NCI-H446 treated with DMSO at 0.1 percent for 48 hours (cell line): Measurements from ENCODE around the gene PACSIN3.
"Not testable (repeated sequence)": the region's sequence is repeated elsewhere in the genome, so short reads cannot be mapped to it uniquely, and the experiment has no call there.

ENCODE experiments used
- DNase-seq: peaks from one replicate; lab custom pipeline; 2025; lab: John Stamatoyannopoulos, UW

The PACSIN3 gene

GRCh38 chr11:47192111-47192510 lies 5.9 kb upstream of the PACSIN3 start:
- no peak for DNase-seq

DNA sequence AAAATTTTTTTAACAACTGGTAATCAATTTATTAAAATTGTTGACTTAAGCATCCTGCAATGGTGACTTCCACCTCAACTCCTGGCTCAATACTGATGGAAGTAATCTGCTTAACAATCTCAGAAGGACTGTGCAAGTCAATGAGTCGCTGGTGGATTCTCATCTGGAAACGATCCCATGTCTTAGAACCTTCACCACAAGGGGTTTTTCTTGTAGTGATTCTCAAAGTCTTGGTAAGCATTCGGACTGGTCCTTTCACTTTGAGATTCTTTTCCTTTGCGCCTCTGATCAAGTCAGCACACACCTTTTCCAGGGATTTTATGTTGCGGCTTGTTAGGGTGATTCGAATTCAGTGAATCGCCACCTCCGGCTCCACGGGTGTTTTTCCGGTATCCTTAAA lies 4.9 kb upstream of the PACSIN3 start:
- not testable (repeated sequence) for DNase-seq

- DNase-seq: no peak
Measured at GRCh38 chr11:47189100-47189834, 3.0 kb upstream of the PACSIN3 start.

DNA sequence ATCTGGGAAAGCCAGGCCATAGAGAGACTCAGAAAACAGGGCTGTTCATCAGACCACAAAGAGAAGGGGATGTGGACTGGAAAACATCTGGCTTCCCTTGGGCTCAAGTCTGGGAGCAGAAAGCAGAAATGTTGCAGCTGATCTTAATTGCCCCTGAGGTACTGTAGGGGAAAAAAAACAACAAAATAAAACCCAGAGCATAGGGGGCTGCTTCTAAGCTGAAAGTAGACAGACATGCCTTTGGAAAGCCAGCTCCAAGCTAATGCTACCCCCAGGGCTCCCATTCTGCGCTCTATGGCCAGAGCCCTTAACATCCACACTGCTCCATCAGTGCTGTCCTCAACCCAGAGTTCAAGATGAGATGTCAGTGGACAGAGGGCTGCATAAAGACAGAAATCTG lies 2.0 kb upstream of the PACSIN3 start:
- no peak for DNase-seq

GRCh38 chr11:47187723-47188122 lies 1.5 kb upstream of the PACSIN3 start:
- no peak for DNase-seq

DNA sequence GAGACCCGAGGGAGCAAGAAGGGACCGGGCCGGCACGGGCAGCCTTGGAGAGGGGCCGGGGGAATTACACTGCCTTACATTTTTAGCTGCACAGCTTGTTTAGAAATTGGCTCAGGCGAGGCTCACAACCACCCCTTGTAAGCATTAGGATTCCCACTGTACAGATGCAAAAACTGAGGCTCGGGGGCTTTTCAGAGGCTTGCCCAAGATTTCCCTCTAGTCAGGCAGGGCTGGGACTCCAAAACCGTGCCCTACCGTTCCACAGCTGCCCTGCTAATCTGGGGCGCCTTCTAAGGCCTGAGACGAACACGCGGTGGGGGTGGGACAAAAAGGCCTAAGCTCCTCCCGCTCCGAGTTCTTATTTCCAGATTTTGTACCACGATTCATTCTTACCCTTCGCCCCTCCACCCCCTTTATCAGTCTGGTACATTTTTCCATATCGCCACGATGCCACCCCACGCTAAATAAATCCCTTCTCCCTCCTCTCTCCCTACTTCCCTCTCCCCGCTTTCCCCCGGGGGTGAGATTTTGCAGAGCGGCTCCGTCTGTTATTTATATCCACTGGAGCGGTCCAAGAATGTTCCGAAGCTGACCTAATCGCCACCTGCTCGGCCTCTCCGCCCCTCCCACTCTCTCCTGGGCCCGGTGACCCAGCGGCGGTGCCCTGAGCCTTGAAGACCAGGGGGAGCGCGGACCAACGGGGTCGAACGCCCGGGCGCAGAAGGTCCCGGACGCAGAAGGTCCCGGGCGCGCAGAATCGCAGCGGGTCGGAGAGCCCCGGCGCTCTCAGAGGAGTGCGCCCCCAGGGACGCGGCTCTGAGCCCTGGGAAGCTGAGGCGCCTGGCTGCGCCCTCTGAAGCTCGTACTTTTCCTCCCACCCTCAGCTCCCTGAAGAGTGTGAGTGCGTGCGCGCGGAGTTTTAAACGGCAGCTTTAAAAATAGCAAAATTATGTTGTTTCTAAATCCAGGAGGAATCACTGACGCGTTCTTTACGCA lies 764 bp upstream of the PACSIN3 start:
- no peak for DNase-seq

DNA sequence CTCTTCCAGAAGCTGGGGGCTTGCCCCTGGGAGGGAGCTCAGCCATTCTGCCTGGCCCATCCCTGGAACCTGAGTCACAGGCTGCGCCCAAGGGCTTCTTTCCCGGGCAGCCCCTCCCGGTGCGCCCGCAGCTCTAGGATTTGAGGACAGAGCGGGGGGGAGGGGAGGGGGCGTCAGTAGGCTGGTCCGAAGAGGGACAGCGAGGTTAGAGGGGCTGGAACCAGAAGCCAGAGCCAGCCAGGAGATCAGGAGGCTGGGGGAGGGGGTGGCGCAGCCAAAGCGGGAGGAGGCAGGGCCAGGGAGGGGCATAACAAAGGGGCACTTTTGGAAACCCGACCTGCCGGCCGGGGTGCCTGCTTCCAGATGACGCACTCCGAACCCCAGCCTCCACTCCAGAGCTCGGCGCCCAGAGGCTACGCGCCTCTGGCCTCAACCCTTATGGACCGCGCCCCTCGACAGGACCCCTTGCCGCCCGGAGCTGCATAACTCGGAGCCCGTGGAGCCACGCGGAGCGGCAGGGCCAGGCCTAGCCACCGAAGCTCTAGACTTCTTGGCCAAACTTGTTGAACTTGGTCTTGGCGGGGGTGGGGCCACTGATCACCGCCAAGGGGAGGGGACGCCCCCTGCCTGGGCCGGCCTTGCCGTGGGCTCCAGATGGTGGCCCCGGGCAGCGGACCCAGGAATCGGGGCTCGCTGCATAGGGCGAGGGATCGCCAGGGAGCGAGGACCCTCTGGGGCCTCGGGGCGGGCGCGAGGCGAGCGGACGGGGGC lies 744 bp downstream of the PACSIN3 start:
- DNase-seq: no peak

DNA sequence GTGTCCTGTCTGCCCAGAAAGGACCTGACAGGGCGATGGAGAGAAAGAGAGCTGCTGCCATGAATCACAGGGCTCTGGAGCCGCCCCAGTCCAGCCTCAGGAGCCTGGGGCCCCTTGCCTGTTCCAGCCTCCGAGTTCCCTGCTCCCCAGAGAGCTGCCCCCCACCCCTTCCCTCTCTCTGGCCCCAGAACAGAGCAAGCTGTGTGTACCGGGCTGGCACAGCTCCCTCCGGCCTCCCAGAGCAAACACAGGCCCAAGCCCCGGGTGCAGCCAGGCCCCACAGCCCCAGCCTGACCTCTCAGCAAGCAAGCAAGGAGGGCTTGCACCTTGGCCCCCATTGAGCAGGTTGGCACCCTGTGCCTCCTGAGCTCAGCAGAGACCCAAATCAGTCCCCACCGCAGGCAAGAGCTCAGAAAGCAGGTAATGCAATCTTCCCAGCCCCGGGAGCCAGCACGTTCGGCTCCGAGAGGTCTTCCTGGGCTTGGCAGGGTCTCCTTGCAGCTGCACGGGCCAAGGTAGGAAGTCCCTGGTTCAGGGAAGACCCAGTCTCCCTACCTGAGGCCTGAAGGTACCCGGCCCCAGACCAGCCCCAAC lies 1.4 kb downstream of the PACSIN3 start:
- DNase-seq: no peak

DNA sequence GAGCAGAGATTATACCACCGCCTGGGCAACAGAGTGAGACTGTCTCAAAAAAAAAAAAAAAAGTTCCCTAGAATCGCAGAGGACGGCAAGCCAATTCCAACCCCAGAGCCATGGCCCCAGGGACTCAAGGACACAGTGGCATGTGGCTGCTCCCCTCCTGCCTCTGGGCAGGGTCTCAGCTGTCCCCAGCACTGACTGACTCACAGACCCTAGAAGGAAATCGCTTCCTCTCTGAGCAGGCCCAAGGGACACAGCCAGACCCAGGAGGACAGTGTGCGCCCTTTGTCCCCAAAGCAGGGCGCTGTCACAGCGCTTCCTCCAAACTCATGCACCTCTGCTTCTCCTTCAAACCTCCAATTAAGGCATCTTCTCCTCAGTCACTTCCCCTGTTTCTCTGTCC lies 2.3 kb downstream of the PACSIN3 start:
- DNase-seq: no peak

- no peak for DNase-seq
Measured at GRCh38 chr11:47183031-47183856, 3.0 kb downstream of the PACSIN3 start.

GRCh38 chr11:47182380-47182779 lies 3.9 kb downstream of the PACSIN3 start:
- no peak for DNase-seq

GRCh38 chr11:47181271-47181670 lies 5.0 kb downstream of the PACSIN3 start:
- DNase-seq: no peak

GRCh38 chr11:47180006-47180787 lies 6.0 kb downstream of the PACSIN3 start:
- DNase-seq: no peak

DNA sequence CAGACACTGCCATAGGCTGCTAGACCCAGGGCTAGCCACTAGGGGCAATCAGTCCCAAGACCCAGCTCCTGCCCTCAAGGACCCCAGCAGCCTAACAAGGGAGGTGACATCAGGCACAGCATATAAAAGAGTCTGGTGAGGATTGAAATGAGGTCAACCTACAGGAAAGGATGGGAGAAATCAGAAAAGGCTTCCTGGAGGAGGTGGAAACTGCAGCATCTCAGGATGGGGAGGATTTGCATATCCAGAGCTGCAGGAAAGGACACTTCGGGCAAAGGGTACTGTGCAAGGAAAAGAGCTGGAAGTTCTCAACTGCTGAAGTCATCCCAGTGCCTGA lies 6.6 kb downstream of the PACSIN3 start:
- DNase-seq: no peak

DNA sequence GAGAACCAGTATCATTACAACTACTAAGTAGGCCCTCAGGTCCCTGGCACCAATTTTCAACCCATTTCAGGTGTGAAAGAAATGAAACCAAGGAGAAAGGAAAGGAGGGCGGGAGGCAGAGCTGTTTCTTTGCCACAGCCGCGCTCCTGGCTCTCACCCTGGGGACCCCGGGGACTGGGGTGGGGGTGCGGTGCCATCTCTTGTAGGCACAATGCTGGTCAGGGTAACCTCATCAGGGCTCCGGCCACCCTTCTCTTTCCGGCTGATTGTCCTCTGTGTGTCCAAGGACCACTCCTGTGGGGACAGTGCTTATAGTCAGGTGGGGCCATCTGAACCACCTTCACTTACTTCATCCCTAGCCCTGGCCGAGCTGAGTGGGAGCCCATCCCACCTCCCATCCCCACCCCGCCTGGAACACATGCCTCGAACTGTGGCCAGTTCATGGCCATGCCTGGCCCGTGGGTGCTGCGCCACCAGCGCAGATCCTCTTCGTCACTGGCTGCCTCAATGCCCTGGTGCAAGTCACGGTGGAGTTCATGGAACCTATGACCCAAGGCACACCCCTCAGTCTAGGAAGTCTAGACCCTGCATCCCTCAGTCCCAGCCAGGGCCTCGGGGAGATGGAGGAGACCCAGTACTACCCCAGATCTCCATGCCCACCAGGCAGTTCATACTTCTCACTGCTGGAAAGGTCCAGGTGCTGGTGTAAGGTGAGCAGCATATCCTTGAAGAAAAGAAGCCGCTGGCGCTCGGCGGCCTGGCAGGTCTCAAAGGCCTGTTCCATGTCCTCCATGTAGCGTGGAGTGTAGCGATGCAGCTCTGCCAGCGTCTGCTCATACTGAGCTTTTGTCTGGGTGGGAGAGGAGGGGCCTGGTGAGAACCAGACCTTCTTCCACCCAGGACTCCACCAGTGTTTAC lies 7.2 kb downstream of the PACSIN3 start:
- no peak for DNase-seq

DNA sequence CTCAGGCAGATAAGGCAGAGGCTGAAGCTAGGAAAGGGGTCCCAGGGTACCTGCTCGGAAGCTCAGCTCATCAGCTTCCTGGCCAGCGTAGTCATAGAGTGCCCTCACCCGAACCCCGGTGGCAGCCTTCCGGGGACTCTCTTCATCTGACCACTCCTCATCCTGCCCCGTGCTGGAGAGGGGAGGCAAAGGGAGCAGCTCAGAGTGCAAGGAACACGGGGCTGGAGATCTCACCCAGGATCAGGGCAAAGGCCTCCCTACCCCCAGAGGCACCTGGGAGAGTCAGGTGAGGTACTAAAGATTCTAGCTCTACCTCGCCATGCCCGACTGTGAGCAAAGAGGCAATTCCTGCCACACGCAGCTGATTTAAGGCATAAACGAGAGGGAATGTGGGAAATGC lies 7.9 kb downstream of the PACSIN3 start:
- DNase-seq: no peak

- DNase-seq: no peak
Measured at GRCh38 chr11:47177846-47178245, 8.4 kb downstream of the PACSIN3 start.

DNA sequence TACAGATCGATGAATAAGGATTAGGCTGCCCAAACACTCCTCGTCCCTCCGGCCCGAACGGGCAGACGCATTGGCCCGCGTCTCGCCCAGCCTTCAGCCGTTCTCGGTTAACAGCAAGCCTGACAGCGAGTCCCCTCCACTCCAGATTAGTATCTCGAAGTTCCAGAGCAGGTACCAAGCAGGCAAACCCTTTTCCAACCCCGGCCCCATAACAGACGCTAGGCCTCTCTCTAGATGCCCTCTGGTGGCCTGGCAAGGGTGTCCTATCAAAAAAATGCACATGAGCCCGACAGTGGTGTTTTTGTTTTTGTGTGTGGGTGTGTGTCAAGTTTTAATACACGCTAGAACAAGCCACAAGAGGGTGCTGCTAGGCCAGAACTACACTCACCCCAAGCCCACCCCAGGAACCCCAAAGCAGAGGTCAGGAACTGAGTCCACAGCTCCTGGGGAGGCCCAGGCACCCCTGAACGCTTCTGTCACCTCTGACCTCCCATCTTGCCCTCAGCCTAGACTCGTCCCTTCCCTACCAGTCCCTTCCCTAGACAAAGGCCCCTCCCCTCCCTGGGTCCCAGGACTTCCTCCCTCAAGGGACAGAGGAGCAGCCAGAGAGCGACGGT lies 8.9 kb downstream of the PACSIN3 start:
- peak; percentile 37 for DNase-seq
